BLaER1 treated with 17β-estradiol and CSF1 and Interleukin-3, amounts not matched to agents 10 nM and 100 nM (cell line): ENCODE data around the gene OLIG2.

Source experiments
- H3K27ac ChIP-seq, 11 experiments: shearing (Covaris generic); formaldehyde crosslinking; 2 replicates each; pipeline ENCODE4 v1.8.1; 2022
- H3K27me3 ChIP-seq, 11 experiments: shearing (Covaris generic); formaldehyde crosslinking; 2 replicates each; pipeline ENCODE4 v1.8.1; 2022
- H3K36me3 ChIP-seq, 11 experiments: shearing (Covaris generic); formaldehyde crosslinking; 2 replicates each; pipeline ENCODE4 v1.8.1; 2022
- H3K4me1 ChIP-seq, 10 experiments: shearing (Covaris generic); formaldehyde crosslinking; 2 replicates each; pipeline ENCODE4 v1.8.1; 2022
- H3K4me2 ChIP-seq, 11 experiments: shearing (Covaris generic); formaldehyde crosslinking; 2 replicates each; pipeline ENCODE4 v1.8.1; 2022
- H3K4me3 ChIP-seq, 10 experiments: shearing (Covaris generic); formaldehyde crosslinking; 2 replicates each; pipeline ENCODE4 v1.8.1; 2022
- H3K9ac ChIP-seq, 11 experiments: shearing (Covaris generic); formaldehyde crosslinking; 2 replicates each; pipeline ENCODE4 v1.8.1; 2022
- H3K9me3 ChIP-seq, 11 experiments: shearing (Covaris generic); formaldehyde crosslinking; replicated peaks in 1 of 11; 2 replicates each; pipeline ENCODE4 v1.8.1; 2022
- H4K20me1 ChIP-seq, 11 experiments: shearing (Covaris generic); formaldehyde crosslinking; 2 replicates each; pipeline ENCODE4 v1.8.1; 2022
- Cebpa-rat ChIP-seq, 11 experiments: shearing (Covaris generic); IDR thresholded peaks; 2 replicates each; pipeline ENCODE4 v1.8.1; 2022

Gene OLIG2

GRCh38 chr21:33025489-33026442 lies at the start of gene OLIG2:
Gene OLIG2, plus strand, starts transcription at chr21:33025935. Its CDS starts 928 bp downstream, at chr21:33026863.
- Histone ChIP-seq H4K20me1 (peaks cover 0 to 10% (median 0%) of the 10 kb centered on the region in 11 experiments; a peak in 6 of 22 replicates), H3K36me3 (peaks cover 0 to 6% (median 0%) of the 10 kb centered on the region in 11 experiments; a peak in 1 of 22 replicates), H3K9me3 (peaks cover 40 to 68% (median 52%) of the 10 kb centered on the region in 11 experiments), H3K27ac (no peak within 1 kb of the TSS), H3K4me3 (peak within 1 kb of the TSS in 5 of 10 experiments; percentile 11 to 40 (median 20); a peak in 3 of 20 replicates), H3K4me1 (peaks cover 0 to 16% (median 9%) of the 10 kb centered on the region in 10 experiments; a peak in 13 of 20 replicates), H3K27me3 (peaks cover 100% of the 10 kb centered on the region in 11 experiments), H3K4me2 (no peak within 1 kb of the TSS), H3K9ac (no peak within 1 kb of the TSS)
- no peak for TF ChIP-seq Cebpa-rat (IDR thresholded peaks at IDR 0.05)

DNA sequence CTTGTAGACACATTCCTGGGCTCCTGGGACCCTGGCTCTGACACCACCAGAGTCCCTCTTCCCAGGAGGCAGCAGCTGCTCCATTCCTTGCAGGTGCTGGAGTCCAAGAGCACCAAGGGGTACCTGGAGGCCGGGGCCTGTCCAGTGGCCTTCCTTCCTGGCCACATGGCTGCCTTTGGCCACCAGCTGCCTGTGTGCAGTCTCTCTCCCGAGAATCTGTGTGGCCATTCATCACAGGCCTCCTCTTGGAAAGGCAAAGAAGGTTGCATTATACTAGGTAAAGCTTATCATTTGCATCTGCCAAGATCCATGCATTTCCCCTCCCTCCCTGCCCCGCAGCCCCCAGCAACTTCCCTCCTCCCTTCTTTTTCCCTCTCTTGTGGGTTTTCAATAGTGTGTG lies 48.9 kb upstream of the OLIG2 start:
- Histone ChIP-seq H3K9ac (no peak overlapping the region), H3K27ac (no peak overlapping the region), H3K36me3 (no peaks in the 10 kb centered on the region), H3K4me3 (no peak overlapping the region), H3K4me2 (peak overlapping the region in 9 of 11 experiments; percentile 28 to 80 (median 51); a peak in 15 of 22 replicates), H3K27me3 (no peaks in the 10 kb centered on the region), H3K4me1 (peaks cover 9 to 37% (median 13%) of the 10 kb centered on the region in 10 experiments; a peak in 18 of 20 replicates), H4K20me1 (no peaks in the 10 kb centered on the region), H3K9me3 (0 out of 22 replicates have a peak, but pooled peaks cover 0 to 4% (median 0%) of the 10 kb centered on the region in 11 experiments)
- no peak for TF ChIP-seq Cebpa-rat (IDR thresholded peaks at IDR 0.05)

DNA sequence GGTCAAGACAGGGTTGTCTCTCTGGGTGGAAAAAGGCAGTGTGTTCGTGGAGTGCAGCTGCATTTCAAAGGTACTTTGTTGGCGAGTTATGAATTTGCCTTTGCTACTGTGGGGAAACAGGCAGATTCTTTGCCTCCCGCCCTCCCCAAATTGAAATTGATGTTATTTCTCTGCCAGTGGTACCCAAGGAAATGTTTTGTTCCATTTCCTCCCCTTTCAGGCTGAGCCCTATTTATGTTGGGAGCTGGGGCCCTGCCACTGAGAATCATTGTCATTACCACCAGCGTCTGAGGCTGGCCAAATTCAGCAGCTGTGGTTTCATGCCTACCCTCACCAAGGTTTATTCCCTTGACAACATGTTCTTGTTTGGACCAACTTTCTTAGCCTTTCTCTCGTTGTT lies 48.5 kb upstream of the OLIG2 start:
- Histone ChIP-seq H4K20me1 (no peaks in the 10 kb centered on the region), H3K27me3 (no peaks in the 10 kb centered on the region), H3K27ac (no peak overlapping the region), H3K36me3 (no peaks in the 10 kb centered on the region), H3K4me3 (no peak overlapping the region), H3K9me3 (0 out of 22 replicates have a peak, but pooled peaks cover 0 to 4% (median 0%) of the 10 kb centered on the region in 11 experiments), H3K4me1 (peaks cover 9 to 37% (median 13%) of the 10 kb centered on the region in 10 experiments; a peak in 18 of 20 replicates), H3K9ac (no peak overlapping the region), H3K4me2 (peak overlapping the region in 7 of 11 experiments; percentile 39 to 53 (median 51); a peak in 14 of 22 replicates)
- no peak for TF ChIP-seq Cebpa-rat (IDR thresholded peaks at IDR 0.05)

- Histone ChIP-seq H3K27ac (no peak overlapping the region), H3K9me3 (0 out of 22 replicates have a peak, but pooled peaks cover 0 to 5% (median 0%) of the 10 kb centered on the region in 11 experiments)
These were observed 47.1 kb upstream of the OLIG2 start for GRCh38 chr21:32978331-32979270.

GRCh38 chr21:32979598-32980268 lies 46.0 kb upstream of the OLIG2 start:
- Histone ChIP-seq H3K9me3 (peaks cover 2 to 14% (median 8%) of the 10 kb centered on the region in 11 experiments; a peak in 21 of 22 replicates), H3K27me3 (no peaks in the 10 kb centered on the region), H4K20me1 (no peaks in the 10 kb centered on the region), H3K27ac (no peak overlapping the region), H3K36me3 (no peaks in the 10 kb centered on the region), H3K4me1 (peaks cover 9 to 37% (median 13%) of the 10 kb centered on the region in 10 experiments; a peak in 18 of 20 replicates), H3K9ac (no peak overlapping the region), H3K4me2 (peak overlapping the region in 2 of 11 experiments; percentile 48; a peak in 3 of 22 replicates), H3K4me3 (no peak overlapping the region)
- no peak for TF ChIP-seq Cebpa-rat (IDR thresholded peaks at IDR 0.05)

More at GRCh38 chr21:32978331-32979270, 47.1 kb upstream of the OLIG2 start:
- no peaks in the 10 kb centered on the region for H3K36me3 ChIP-seq
- TF ChIP-seq Cebpa-rat (IDR thresholded peaks at IDR 0.05), result no peak
- H3K27me3 ChIP-seq, result no peaks in the 10 kb centered on the region
- H3K9ac ChIP-seq, result no peak overlapping the region
- peak overlapping the region in 2 of 11 experiments; percentile 48; a peak in 3 of 22 replicates for H3K4me2 ChIP-seq
- no peaks in the 10 kb centered on the region for H4K20me1 ChIP-seq
- H3K4me3 ChIP-seq, result no peak overlapping the region
- H3K4me1 ChIP-seq, result peaks cover 9 to 37% (median 13%) of the 10 kb centered on the region in 10 experiments; a peak in 18 of 20 replicates

- H3K9ac ChIP-seq, result no peak overlapping the region
- H3K27ac ChIP-seq, result no peak overlapping the region
- peaks cover 16 to 28% (median 21%) of the 10 kb centered on the region in 11 experiments for H3K9me3 ChIP-seq
- no peaks in the 10 kb centered on the region for H3K27me3 ChIP-seq
- H3K4me1 ChIP-seq, result peaks cover 6 to 25% (median 13%) of the 10 kb centered on the region in 10 experiments; a peak in 18 of 20 replicates
- H3K4me3 ChIP-seq, result no peak overlapping the region
- no peak overlapping the region for H3K4me2 ChIP-seq
- no peaks in the 10 kb centered on the region for H4K20me1 ChIP-seq
- TF ChIP-seq Cebpa-rat (IDR thresholded peaks at IDR 0.05), result no peak
- peaks cover 0 to 4% (median 0%) of the 10 kb centered on the region in 11 experiments; a peak in 1 of 22 replicates for H3K36me3 ChIP-seq
These were observed 44.6 kb upstream of the OLIG2 start for GRCh38 chr21:32981096-32981495.

DNA sequence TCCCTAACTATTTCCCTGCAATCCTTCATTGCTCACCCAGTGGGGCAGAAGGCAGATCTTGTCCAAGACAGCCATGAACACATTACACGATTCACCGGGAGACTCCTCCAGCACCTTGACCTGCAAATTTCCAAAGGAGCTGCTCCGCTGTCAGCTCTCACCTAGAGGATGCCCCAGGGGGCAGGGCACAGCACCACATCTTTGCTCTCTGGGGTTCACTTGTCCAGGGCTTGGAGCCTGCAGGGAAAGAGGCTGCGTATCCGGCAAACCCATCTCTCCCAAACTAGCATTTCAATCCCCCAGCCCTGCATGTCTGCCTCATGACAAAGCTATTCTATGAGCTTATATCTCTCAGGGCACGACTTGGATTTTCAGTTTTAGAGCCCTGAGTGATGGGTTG lies 35.1 kb upstream of the OLIG2 start:
- Histone ChIP-seq H3K9ac (no peak overlapping the region), H3K27ac (no peak overlapping the region), H3K4me2 (no peak overlapping the region), H4K20me1 (no peaks in the 10 kb centered on the region), H3K4me1 (peaks cover 5 to 19% (median 12%) of the 10 kb centered on the region in 10 experiments; a peak in 16 of 20 replicates), H3K27me3 (no peaks in the 10 kb centered on the region), H3K36me3 (peaks cover 0 to 4% (median 0%) of the 10 kb centered on the region in 11 experiments; a peak in 1 of 22 replicates), H3K9me3 (peaks cover 34 to 44% (median 38%) of the 10 kb centered on the region in 11 experiments), H3K4me3 (no peak overlapping the region)
- TF ChIP-seq Cebpa-rat (IDR thresholded peaks at IDR 0.05), result no peak

DNA sequence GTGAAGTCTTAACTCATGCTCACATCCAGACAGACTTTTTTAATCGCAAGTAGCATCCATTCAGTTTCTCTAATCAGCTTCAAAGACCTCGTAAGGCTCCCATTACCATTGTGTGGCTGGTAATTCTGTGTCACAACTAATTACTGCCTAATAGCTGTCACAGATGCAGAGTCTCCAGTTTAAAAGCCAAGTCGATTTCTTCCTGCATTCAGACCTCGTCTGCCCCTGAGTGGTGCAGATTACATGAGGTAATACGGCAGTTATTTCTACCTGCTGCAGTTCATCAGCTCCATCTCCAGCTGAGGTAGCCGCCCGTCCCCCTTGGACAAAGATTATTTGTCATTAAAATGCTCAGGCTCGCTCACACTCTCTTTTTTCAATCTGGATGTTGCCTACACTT lies 34.4 kb upstream of the OLIG2 start:
- Histone ChIP-seq H3K4me2 (no peak overlapping the region), H3K9ac (no peak overlapping the region), H3K36me3 (no peaks in the 10 kb centered on the region), H3K27me3 (no peaks in the 10 kb centered on the region), H3K9me3 (peaks cover 27 to 37% (median 31%) of the 10 kb centered on the region in 11 experiments), H3K27ac (no peak overlapping the region), H4K20me1 (no peaks in the 10 kb centered on the region), H3K4me3 (no peak overlapping the region), H3K4me1 (peaks cover 5 to 21% (median 12%) of the 10 kb centered on the region in 10 experiments; a peak in 16 of 20 replicates)
- no peak for TF ChIP-seq Cebpa-rat (IDR thresholded peaks at IDR 0.05)
